ENCODE results near the gene OR10G8. TPM values are rescaled to one million over a fixed set of nuclear protein-coding genes. Genes with fewer than 3 reads are reported as not detected.
"Not testable (repeated sequence)": the region's sequence is repeated elsewhere in the genome, so short reads cannot be mapped to it uniquely, and the experiment has no call there.

OR10G8 gene
- polyA plus RNA-seq: not detected
- long read RNA-seq, donor 1: 0 reads
- long read RNA-seq, donor 2: 0 reads
- long read RNA-seq, donor 3: 0 reads
- long read RNA-seq, donor 4: 0 reads
- long read RNA-seq, donor 5: 0 reads
- long read RNA-seq, donor 6: 0 reads
- long read RNA-seq, donor 7: 0 reads
- long read RNA-seq, donor 8: 0 reads
- long read RNA-seq, donor 9: 0 reads
- long read RNA-seq, donor 10: 0 reads
- long read RNA-seq, donor 11: 0 reads

- Histone ChIP-seq H3K9me3 (ENCODE audit: control insufficient read depth, low read depth, low read length) (no peaks in the 10 kb centered on the region), H3K27ac (ENCODE audit: low read length) (no peak within 1 kb of the TSS), H3K27me3 (ENCODE audit: control insufficient read depth, insufficient read depth, low read length) (no peaks in the 10 kb centered on the region), H3K4me1 (ENCODE audit: control insufficient read depth, insufficient read depth, low read length) (no peaks in the 10 kb centered on the region), H3K36me3 (ENCODE audit: control insufficient read depth, insufficient read depth, low read length) (no peaks in the 10 kb centered on the region), H3K4me3 (ENCODE audit: low read length) (no peak within 1 kb of the TSS)
- WGBS (ENCODE audit: insufficient coverage, low lambda C conversion rate): 100% methylated on average over 1 of the region's 2 CpGs
- no peak for DNase-seq
These were observed at the start of gene OR10G8 for GRCh38 chr11:124026498-124026897. OR10G8 (plus strand) TSS chr11:124026798; CDS start chr11:124029623, 2,825 bp downstream.

- Histone ChIP-seq H3K4me3 (ENCODE audit: low read length) (no peak within 1 kb of the TSS), H3K27ac (ENCODE audit: low read length) (no peak within 1 kb of the TSS), H3K9me3 (ENCODE audit: control insufficient read depth, low read depth, low read length) (no peaks in the 10 kb centered on the region), H3K4me1 (ENCODE audit: control insufficient read depth, insufficient read depth, low read length) (no peaks in the 10 kb centered on the region), H3K36me3 (ENCODE audit: control insufficient read depth, insufficient read depth, low read length) (no peaks in the 10 kb centered on the region), H3K27me3 (ENCODE audit: control insufficient read depth, insufficient read depth, low read length) (no peaks in the 10 kb centered on the region)
- DNase-seq: no peak
These were observed 48.8 kb upstream of the OR10G8 start, which contains the start of gene OR10S1 for GRCh38 chr11:123977731-123978347. OR10S1 (minus strand) TSS chr11:123977781; CDS start chr11:123977664, 117 bp downstream.

GRCh38 chr11:123979311-123979710, 47.3 kb upstream of the OR10G8 start:
- no peak for DNase-seq
- no peaks in the 10 kb centered on the region for H3K4me1 ChIP-seq (ENCODE audit: control insufficient read depth, insufficient read depth, low read length)
- H3K27ac ChIP-seq (ENCODE audit: low read length): no peak overlapping the region
- no peak overlapping the region for H3K4me3 ChIP-seq (ENCODE audit: low read length)
- no peaks in the 10 kb centered on the region for H3K27me3 ChIP-seq (ENCODE audit: control insufficient read depth, insufficient read depth, low read length)
- H3K36me3 ChIP-seq (ENCODE audit: control insufficient read depth, insufficient read depth, low read length): no peaks in the 10 kb centered on the region
- no CpG with 5 or more reads among the region's 5 CpGs for WGBS (ENCODE audit: insufficient coverage, low lambda C conversion rate)
- H3K9me3 ChIP-seq (ENCODE audit: control insufficient read depth, low read depth, low read length): no peaks in the 10 kb centered on the region

GRCh38 chr11:123995119-123995518, 31.5 kb upstream of the OR10G8 start, which contains the start of gene OR10G6:
OR10G6 (minus strand) TSS chr11:123995161; CDS start chr11:123995161, 0 bp downstream.
- DNase-seq: no peak
- no peak within 1 kb of the TSS for H3K4me3 ChIP-seq (ENCODE audit: low read length)
- WGBS (ENCODE audit: insufficient coverage, low lambda C conversion rate): 88% methylated on average over 1 of the region's 1 CpG
- no peaks in the 10 kb centered on the region for H3K9me3 ChIP-seq (ENCODE audit: control insufficient read depth, low read depth, low read length)
- H3K4me1 ChIP-seq (ENCODE audit: control insufficient read depth, insufficient read depth, low read length): no peaks in the 10 kb centered on the region
- no peaks in the 10 kb centered on the region for H3K27me3 ChIP-seq (ENCODE audit: control insufficient read depth, insufficient read depth, low read length)
- no peaks in the 10 kb centered on the region for H3K36me3 ChIP-seq (ENCODE audit: control insufficient read depth, insufficient read depth, low read length)
- H3K27ac ChIP-seq (ENCODE audit: low read length): no peak within 1 kb of the TSS

- no peak within 1 kb of the TSS for H3K4me3 ChIP-seq (ENCODE audit: low read length)
- no peak for DNase-seq
- H3K4me1 ChIP-seq (ENCODE audit: control insufficient read depth, insufficient read depth, low read length): no peaks in the 10 kb centered on the region
- H3K9me3 ChIP-seq (ENCODE audit: control insufficient read depth, low read depth, low read length): no peaks in the 10 kb centered on the region
- no peak within 1 kb of the TSS for H3K27ac ChIP-seq (ENCODE audit: low read length)
- H3K27me3 ChIP-seq (ENCODE audit: control insufficient read depth, insufficient read depth, low read length): no peaks in the 10 kb centered on the region
- H3K36me3 ChIP-seq (ENCODE audit: control insufficient read depth, insufficient read depth, low read length): no peaks in the 10 kb centered on the region
- WGBS (ENCODE audit: insufficient coverage, low lambda C conversion rate): 100% methylated on average over 2 of the region's 2 CpGs
These were observed 13.9 kb upstream of the OR10G8 start, which contains the start of gene OR10G4 for GRCh38 chr11:124012697-124013096. OR10G4 (plus strand) TSS chr11:124012997; CDS start chr11:124015575, 2,578 bp downstream.

GRCh38 chr11:124015837-124016236, 10.8 kb upstream of the OR10G8 start:
- H3K4me3 ChIP-seq (ENCODE audit: low read length); H3K27me3 ChIP-seq (ENCODE audit: control insufficient read depth, insufficient read depth, low read length); H3K4me1 ChIP-seq (ENCODE audit: control insufficient read depth, insufficient read depth, low read length); DNase-seq; H3K9me3 ChIP-seq (ENCODE audit: control insufficient read depth, low read depth, low read length); H3K36me3 ChIP-seq (ENCODE audit: control insufficient read depth, insufficient read depth, low read length); H3K27ac ChIP-seq (ENCODE audit: low read length): not testable (repeated sequence)
- no CpG with 5 or more reads among the region's 9 CpGs for WGBS (ENCODE audit: insufficient coverage, low lambda C conversion rate)

- no peaks in the 10 kb centered on the region for H3K9me3 ChIP-seq (ENCODE audit: control insufficient read depth, low read depth, low read length)
- no peak overlapping the region for H3K4me3 ChIP-seq (ENCODE audit: low read length)
- H3K27me3 ChIP-seq (ENCODE audit: control insufficient read depth, insufficient read depth, low read length): peaks cover 3% of the 10 kb centered on the region
- H3K27ac ChIP-seq (ENCODE audit: low read length): no peak overlapping the region
- no CpG with 5 or more reads among the region's 1 CpG for WGBS (ENCODE audit: insufficient coverage, low lambda C conversion rate)
- H3K4me1 ChIP-seq (ENCODE audit: control insufficient read depth, insufficient read depth, low read length): no peaks in the 10 kb centered on the region
- H3K36me3 ChIP-seq (ENCODE audit: control insufficient read depth, insufficient read depth, low read length): no peaks in the 10 kb centered on the region
- no peak for DNase-seq
These were observed 10.1 kb downstream of the OR10G8 start for GRCh38 chr11:124036666-124037065.

GRCh38 chr11:124039557-124039956, 13.0 kb downstream of the OR10G8 start:
- Histone ChIP-seq H3K36me3 (ENCODE audit: control insufficient read depth, insufficient read depth, low read length) (no peaks in the 10 kb centered on the region), H3K4me3 (ENCODE audit: low read length) (no peak overlapping the region), H3K9me3 (ENCODE audit: control insufficient read depth, low read depth, low read length) (no peaks in the 10 kb centered on the region), H3K27me3 (ENCODE audit: control insufficient read depth, insufficient read depth, low read length) (peaks cover 3% of the 10 kb centered on the region), H3K4me1 (ENCODE audit: control insufficient read depth, insufficient read depth, low read length) (no peaks in the 10 kb centered on the region), H3K27ac (ENCODE audit: low read length) (no peak overlapping the region)
- DNase-seq: no peak
- no CpG with 5 or more reads among the region's 9 CpGs for WGBS (ENCODE audit: insufficient coverage, low lambda C conversion rate)

- no peak within 1 kb of the TSS for H3K27ac ChIP-seq (ENCODE audit: low read length)
- H3K4me3 ChIP-seq (ENCODE audit: low read length): no peak within 1 kb of the TSS
- H3K9me3 ChIP-seq (ENCODE audit: control insufficient read depth, low read depth, low read length): no peaks in the 10 kb centered on the region
- no peaks in the 10 kb centered on the region for H3K4me1 ChIP-seq (ENCODE audit: control insufficient read depth, insufficient read depth, low read length)
- H3K36me3 ChIP-seq (ENCODE audit: control insufficient read depth, insufficient read depth, low read length): no peaks in the 10 kb centered on the region
- peaks cover 3% of the 10 kb centered on the region for H3K27me3 ChIP-seq (ENCODE audit: control insufficient read depth, insufficient read depth, low read length)
- DNase-seq: no peak
- WGBS (ENCODE audit: insufficient coverage, low lambda C conversion rate): 0% methylated on average over 1 of the region's 1 CpG
These were observed 14.7 kb downstream of the OR10G8 start, which contains the start of gene OR10G7 for GRCh38 chr11:124041254-124041653. OR10G7 (minus strand) TSS chr11:124041325; CDS start chr11:124039001, 2,324 bp downstream.

GRCh38 chr11:124043420-124043819, 16.8 kb downstream of the OR10G8 start:
- no peak overlapping the region for H3K4me3 ChIP-seq (ENCODE audit: low read length)
- H3K9me3 ChIP-seq (ENCODE audit: control insufficient read depth, low read depth, low read length): no peaks in the 10 kb centered on the region
- no peak for DNase-seq
- no peaks in the 10 kb centered on the region for H3K4me1 ChIP-seq (ENCODE audit: control insufficient read depth, insufficient read depth, low read length)
- H3K27me3 ChIP-seq (ENCODE audit: control insufficient read depth, insufficient read depth, low read length): peaks cover 3% of the 10 kb centered on the region
- WGBS (ENCODE audit: insufficient coverage, low lambda C conversion rate): no CpG with 5 or more reads among the region's 4 CpGs
- H3K27ac ChIP-seq (ENCODE audit: low read length): no peak overlapping the region
- no peaks in the 10 kb centered on the region for H3K36me3 ChIP-seq (ENCODE audit: control insufficient read depth, insufficient read depth, low read length)
